Measurements from ENCODE around the gene SPON2.

Gene SPON2

DNA sequence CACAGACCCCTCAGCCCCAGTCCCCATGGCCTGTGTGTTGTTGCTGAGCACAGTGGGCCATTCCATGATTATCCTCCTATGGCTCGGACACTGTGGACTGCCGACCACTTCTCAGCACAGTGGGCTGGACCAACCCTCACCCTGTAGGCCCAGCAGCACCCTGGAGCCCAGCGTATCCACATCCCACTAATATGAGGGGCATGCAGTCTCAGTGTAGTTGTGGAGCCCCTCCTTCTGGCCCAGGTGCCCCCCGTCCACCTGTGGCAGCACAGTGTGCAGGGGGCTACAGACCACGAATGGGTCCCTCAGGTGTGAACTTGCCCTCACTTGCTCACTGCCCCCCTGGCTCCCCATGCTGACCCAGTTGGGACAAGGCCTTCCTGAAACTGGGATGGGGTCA is 7.9 kb downstream of the SPON2 start:
- TF ChIP-seq, protein P1, sequence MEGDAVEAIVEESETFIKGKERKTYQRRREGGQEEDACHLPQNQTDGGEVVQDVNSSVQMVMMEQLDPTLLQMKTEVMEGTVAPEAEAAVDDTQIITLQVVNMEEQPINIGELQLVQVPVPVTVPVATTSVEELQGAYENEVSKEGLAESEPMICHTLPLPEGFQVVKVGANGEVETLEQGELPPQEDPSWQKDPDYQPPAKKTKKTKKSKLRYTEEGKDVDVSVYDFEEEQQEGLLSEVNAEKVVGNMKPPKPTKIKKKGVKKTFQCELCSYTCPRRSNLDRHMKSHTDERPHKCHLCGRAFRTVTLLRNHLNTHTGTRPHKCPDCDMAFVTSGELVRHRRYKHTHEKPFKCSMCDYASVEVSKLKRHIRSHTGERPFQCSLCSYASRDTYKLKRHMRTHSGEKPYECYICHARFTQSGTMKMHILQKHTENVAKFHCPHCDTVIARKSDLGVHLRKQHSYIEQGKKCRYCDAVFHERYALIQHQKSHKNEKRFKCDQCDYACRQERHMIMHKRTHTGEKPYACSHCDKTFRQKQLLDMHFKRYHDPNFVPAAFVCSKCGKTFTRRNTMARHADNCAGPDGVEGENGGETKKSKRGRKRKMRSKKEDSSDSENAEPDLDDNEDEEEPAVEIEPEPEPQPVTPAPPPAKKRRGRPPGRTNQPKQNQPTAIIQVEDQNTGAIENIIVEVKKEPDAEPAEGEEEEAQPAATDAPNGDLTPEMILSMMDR (IDR thresholded peaks at IDR 0.05; ENCODE audit: unreplicated experiment in 3 of 3) = no peak
- peaks cover 47% of the 10 kb centered on the region for H3K27me3 Mint-ChIP-seq (ENCODE audit: low read depth)
- no peak overlapping the region for H3K4me3 Mint-ChIP-seq
- no peaks in the 10 kb centered on the region for H3K36me3 Mint-ChIP-seq (ENCODE audit: low read depth)
- peaks cover 3% of the 10 kb centered on the region for H3K9me3 Mint-ChIP-seq
- peaks cover 6% of the 10 kb centered on the region for H3K4me1 Mint-ChIP-seq
- H3K27ac Mint-ChIP-seq = no peak overlapping the region

DNA sequence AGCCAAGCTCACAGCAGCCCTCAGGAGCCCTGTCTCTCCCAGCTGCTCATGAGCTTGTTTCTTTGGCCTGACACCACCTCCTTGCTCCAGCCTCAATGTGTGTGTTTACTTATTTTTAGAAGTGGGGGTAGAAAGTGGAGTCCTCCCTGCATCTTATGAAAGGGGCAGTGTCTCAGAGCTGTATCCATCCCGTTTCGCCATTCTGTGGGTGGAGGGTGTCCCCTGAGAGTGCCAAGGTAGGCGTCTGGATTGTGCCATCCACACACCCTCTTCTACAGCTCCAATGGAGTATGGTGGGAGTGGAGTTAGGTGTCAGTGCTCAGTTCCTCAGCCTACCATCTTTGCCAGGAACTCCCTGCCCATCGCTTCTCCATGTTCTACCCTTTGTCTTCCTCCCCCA is 8.3 kb downstream of the SPON2 start:
- H3K4me3 Mint-ChIP-seq = no peak overlapping the region
- H3K9me3 Mint-ChIP-seq = peaks cover 6% of the 10 kb centered on the region
- H3K27ac Mint-ChIP-seq = no peak overlapping the region
- H3K4me1 Mint-ChIP-seq = peaks cover 6% of the 10 kb centered on the region
- TF ChIP-seq, protein P1 (IDR thresholded peaks at IDR 0.05; ENCODE audit: unreplicated experiment in 3 of 3) = no peak
- peaks cover 43% of the 10 kb centered on the region for H3K27me3 Mint-ChIP-seq (ENCODE audit: low read depth)
- no peaks in the 10 kb centered on the region for H3K36me3 Mint-ChIP-seq (ENCODE audit: low read depth)

DNA sequence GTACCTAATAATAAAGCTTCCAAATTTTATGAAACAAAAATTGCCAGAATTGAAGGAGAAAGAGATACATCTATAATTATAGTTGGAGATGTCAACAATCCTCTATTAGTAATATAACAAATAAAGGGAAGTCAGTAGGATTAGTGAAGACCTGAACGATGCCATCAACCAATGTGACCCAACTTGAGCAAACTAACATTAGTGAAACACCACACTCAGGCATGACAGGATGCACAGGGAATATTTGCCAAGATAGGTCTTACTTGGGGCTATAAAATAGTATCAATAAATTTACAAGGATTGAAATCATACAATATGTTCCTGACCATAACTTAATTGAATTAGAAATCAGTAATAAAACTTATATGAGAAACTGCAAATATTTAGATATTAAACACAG is 12.0 kb downstream of the SPON2 start:
- TF ChIP-seq, protein P1 (IDR thresholded peaks at IDR 0.05; ENCODE audit: unreplicated experiment in 3 of 3) = no peak
- Mint-ChIP-seq H3K36me3 (ENCODE audit: low read depth) (peaks cover 4% of the 10 kb centered on the region), H3K27me3 (ENCODE audit: low read depth) (peaks cover 40% of the 10 kb centered on the region), H3K4me1 (no peaks in the 10 kb centered on the region), H3K9me3 (peaks cover 23% of the 10 kb centered on the region), H3K27ac (no peak overlapping the region), H3K4me3 (no peak overlapping the region)

DNA sequence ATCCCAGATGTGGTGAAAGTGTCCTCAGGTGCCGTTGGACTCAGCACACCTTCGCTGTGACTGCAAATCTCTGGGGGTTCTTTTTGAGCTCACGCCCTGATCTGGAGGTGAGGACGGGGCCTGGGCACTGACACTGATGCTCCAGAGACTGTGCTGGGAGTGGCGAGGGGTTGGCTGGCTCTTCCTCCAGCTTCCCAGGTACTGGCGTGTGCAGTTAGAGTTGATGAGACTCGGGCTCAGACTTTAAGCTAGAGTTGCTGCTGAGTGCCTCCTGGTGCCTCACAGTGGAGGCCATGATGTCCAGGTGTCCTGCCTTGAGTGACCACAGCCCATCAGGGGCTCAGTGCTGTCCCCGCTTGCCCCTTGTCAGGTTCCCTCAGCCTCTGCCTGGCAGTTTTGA is 16.3 kb downstream of the SPON2 start:
- Mint-ChIP-seq H3K9me3 (peaks cover 20% of the 10 kb centered on the region), H3K36me3 (ENCODE audit: low read depth) (peaks cover 4% of the 10 kb centered on the region), H3K4me1 (no peaks in the 10 kb centered on the region), H3K27ac (no peak overlapping the region), H3K27me3 (ENCODE audit: low read depth) (peaks cover 48% of the 10 kb centered on the region), H3K4me3 (no peak overlapping the region)
- TF ChIP-seq, protein P1 (IDR thresholded peaks at IDR 0.05; ENCODE audit: unreplicated experiment in 3 of 3) = no peak

DNA sequence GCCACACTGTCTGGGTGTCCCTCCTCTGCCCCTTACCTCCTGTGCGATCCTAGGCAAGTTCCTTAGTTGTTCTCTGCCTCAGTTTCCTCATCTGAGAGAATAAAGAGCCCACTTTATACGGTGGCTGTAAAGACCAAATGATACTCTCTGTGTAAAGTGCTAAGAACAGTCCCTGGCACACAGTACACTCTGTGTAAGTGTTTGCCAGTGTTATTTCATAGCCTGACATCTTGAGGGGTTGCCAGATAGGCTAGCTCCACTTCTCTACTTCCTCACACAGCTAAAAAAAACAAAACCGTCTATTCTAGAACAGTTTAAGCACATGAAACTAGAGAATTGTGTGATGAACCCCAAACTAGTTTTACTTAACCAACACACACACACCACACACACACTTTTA is 17.1 kb downstream of the SPON2 start:
- Mint-ChIP-seq H3K27ac (no peak overlapping the region), H3K36me3 (ENCODE audit: low read depth) (peaks cover 4% of the 10 kb centered on the region), H3K27me3 (ENCODE audit: low read depth) (peaks cover 48% of the 10 kb centered on the region), H3K9me3 (peaks cover 20% of the 10 kb centered on the region), H3K4me1 (no peaks in the 10 kb centered on the region), H3K4me3 (no peak overlapping the region)
- TF ChIP-seq, protein P1 (IDR thresholded peaks at IDR 0.05; ENCODE audit: unreplicated experiment in 3 of 3) = no peak

DNA sequence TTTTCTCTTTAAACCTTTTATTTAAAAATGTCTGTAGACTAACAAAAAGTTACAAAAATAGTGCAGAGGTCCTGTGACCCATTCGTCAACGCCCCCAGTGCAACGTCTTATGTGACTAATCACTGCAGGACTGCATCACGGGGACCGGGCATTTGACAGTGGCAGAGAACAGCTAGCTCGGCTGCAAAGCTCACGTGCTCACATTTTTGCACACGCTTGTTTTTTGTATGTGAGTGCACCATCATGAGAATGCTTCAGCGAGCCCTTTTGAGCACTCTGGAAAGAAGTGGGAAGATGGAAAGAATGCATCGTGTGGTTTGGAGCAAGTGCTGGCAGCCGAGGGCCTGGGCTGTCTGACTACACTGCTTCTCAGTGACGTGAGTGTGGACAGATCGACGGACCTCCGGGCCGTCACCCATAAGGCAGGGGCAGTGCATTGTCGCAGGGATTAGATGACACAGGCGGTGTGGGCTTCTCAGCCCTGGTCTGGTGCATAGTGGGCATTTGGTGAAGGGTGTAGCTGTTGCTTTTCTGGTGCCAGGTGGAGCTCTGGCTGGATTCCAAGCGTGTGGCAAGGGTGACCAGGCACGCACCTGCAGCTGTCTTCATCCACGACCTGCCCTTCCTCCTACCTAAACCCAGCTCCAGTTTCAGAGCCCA is 17.7 kb downstream of the SPON2 start:
- peaks cover 4% of the 10 kb centered on the region for H3K36me3 Mint-ChIP-seq (ENCODE audit: low read depth)
- TF ChIP-seq, protein P1 (IDR thresholded peaks at IDR 0.05; ENCODE audit: unreplicated experiment in 3 of 3) = no peak

More for the DNA sequence above, 17.7 kb downstream of the SPON2 start:
- H3K9me3 Mint-ChIP-seq = peaks cover 20% of the 10 kb centered on the region
- H3K4me3 Mint-ChIP-seq = no peak overlapping the region
- no peak overlapping the region for H3K27ac Mint-ChIP-seq
- H3K4me1 Mint-ChIP-seq = no peaks in the 10 kb centered on the region
- H3K27me3 Mint-ChIP-seq (ENCODE audit: low read depth) = peaks cover 48% of the 10 kb centered on the region

Data from nephron (organoid).